CD14-positive monocyte (primary cell): ENCODE measurements around the gene TMEM147. TPM values are rescaled to one million over a fixed set of nuclear protein-coding genes. Genes with fewer than 3 reads are reported as not detected.

Experiments
- DNase-seq, 3 donors: peaks; one replicate each; pipeline ENCODE4 v3.0.0-alpha.2; 2011 to 2022
- H2AFZ ChIP-seq: 2 replicates; pipeline ENCODE4 v1.6.0; 2012; ENCODE audit warnings: mild to moderate bottlenecking, low read depth, low read length, inconsistent platforms; ENCODE audit not compliant: insufficient read depth, poor library complexity, severe bottlenecking
- H3K27ac ChIP-seq, 2 donors: 1 replicate in 1 of 2; 2 replicates in 1 of 2; pipeline ENCODE4 v1.5.1; 2012 to 2013; ENCODE audit warnings: low read length in 2 of 2, control low read depth in 1 of 2, inconsistent platforms in 1 of 2, low read depth in 1 of 2, mild to moderate bottlenecking in 1 of 2
- H3K27me3 ChIP-seq, 2 donors: one replicate each; pipeline versions ENCODE4 v1.6.0 to v1.6.1; 2011 to 2013; ENCODE audit warnings: low read length in 2 of 2; ENCODE audit not compliant: control insufficient read depth in 2 of 2, insufficient read depth in 2 of 2
- H3K36me3 ChIP-seq, 2 donors: replicated peaks in 1 of 2; 1 replicate in 1 of 2; 2 replicates in 1 of 2; pipeline versions ENCODE4 v1.5.1 to v1.6.1; 2012 to 2013; ENCODE audit warnings: low read length in 2 of 2, control low read depth in 1 of 2, inconsistent platforms in 1 of 2, mild to moderate bottlenecking in 1 of 2; ENCODE audit not compliant: insufficient read depth in 2 of 2, control insufficient read depth in 1 of 2
- H3K4me1 ChIP-seq, 2 donors: 1 replicate in 1 of 2; 2 replicates in 1 of 2; pipeline versions ENCODE4 v1.5.1 to v1.6.1; 2012 to 2013; ENCODE audit warnings: low read length in 2 of 2, control low read depth in 1 of 2, inconsistent platforms in 1 of 2, mild to moderate bottlenecking in 1 of 2, moderate library complexity in 1 of 2; ENCODE audit not compliant: insufficient read depth in 2 of 2, control insufficient read depth in 1 of 2
- H3K4me2 ChIP-seq: replicated peaks from 2 replicates; pipeline ENCODE3; 2012; ENCODE audit warnings: low read length, moderate library complexity, mild to moderate bottlenecking; ENCODE audit not compliant: poor library complexity, severe bottlenecking; ENCODE audit errors: extremely low read depth
- H3K4me3 ChIP-seq, 3 experiments: fragments of 200-600 bp in 1 of 3; sonication (generic) in 1 of 3; replicated peaks in 1 of 3; 1 replicate in 2 of 3; 2 replicates in 1 of 3; pipeline ENCODE4 v1.5.1; 2011 to 2013; ENCODE audit warnings: low read length in 3 of 3, mild to moderate bottlenecking in 3 of 3, control low read depth in 2 of 3, low read depth in 2 of 3, inconsistent platforms in 1 of 3, moderate library complexity in 1 of 3
- H3K79me2 ChIP-seq: 2 replicates; pipeline ENCODE4 v1.6.0; 2012; ENCODE audit warnings: mild to moderate bottlenecking, control low read depth, inconsistent platforms, low read length, moderate library complexity; ENCODE audit not compliant: insufficient read depth
- H3K9ac ChIP-seq: 2 replicates; pipeline ENCODE4 v1.6.0; 2017; ENCODE audit warnings: low read length, mild to moderate bottlenecking; ENCODE audit not compliant: insufficient read depth, poor library complexity, severe bottlenecking
- H3K9me3 ChIP-seq, 2 donors: replicated peaks in 1 of 2; 1 replicate in 1 of 2; 2 replicates in 1 of 2; pipeline versions ENCODE4 v1.5.1 to v1.6.1; 2012 to 2013; ENCODE audit warnings: low read length in 2 of 2, control low read depth in 1 of 2; ENCODE audit not compliant: control insufficient read depth in 1 of 2, insufficient read depth in 1 of 2
- H4K20me1 ChIP-seq: 2 replicates; pipeline ENCODE4 v1.6.0; 2012; ENCODE audit warnings: mild to moderate bottlenecking, low read length, control low read depth, moderate library complexity; ENCODE audit not compliant: insufficient read depth
- H3K27ac Mint-ChIP-seq, 7 donors: one replicate each; pipeline ENCODE4 v1.8.0; 2020; ENCODE audit warnings: mild to moderate bottlenecking in 7 of 7, mixed read lengths in 7 of 7, moderate library complexity in 6 of 7, inconsistent platforms in 2 of 7
- H3K27me3 Mint-ChIP-seq, 3 donors: one replicate each; pipeline ENCODE4 v1.8.0; 2021 to 2022; ENCODE audit warnings: low read depth in 3 of 3, mild to moderate bottlenecking in 3 of 3, mixed read lengths in 3 of 3, moderate library complexity in 3 of 3, inconsistent platforms in 1 of 3
- H3K36me3 Mint-ChIP-seq, 2 donors: one replicate each; pipeline ENCODE4 v1.8.0; 2020; ENCODE audit warnings: mixed read lengths in 2 of 2, inconsistent platforms in 1 of 2, mild to moderate bottlenecking in 1 of 2
- H3K4me1 Mint-ChIP-seq: one replicate; pipeline ENCODE4 v1.8.0; 2020; ENCODE audit warnings: mild to moderate bottlenecking, mixed read lengths
- H3K4me3 Mint-ChIP-seq, 2 donors: one replicate each; pipeline ENCODE4 v1.8.0; 2020; ENCODE audit warnings: mild to moderate bottlenecking in 2 of 2, mixed read lengths in 2 of 2, moderate library complexity in 1 of 2
- H3K9me3 Mint-ChIP-seq, 7 donors: one replicate each; pipeline ENCODE4 v1.8.0; 2020 to 2022; ENCODE audit warnings: mixed read lengths in 7 of 7, mild to moderate bottlenecking in 6 of 7, moderate library complexity in 6 of 7, inconsistent platforms in 2 of 7
- CTCF ChIP-seq: fragments of 200-600 bp; IDR thresholded peaks from one replicate; pipeline ENCODE4 v1.8.0; 2022; ENCODE audit warnings: antibody characterized with exemption, mild to moderate bottlenecking
- whole genome bisulfite sequencing: methylation state at CpG from one replicate; pipeline ENCODE4 v1.1.5; 2013; ENCODE audit warnings: missing lambda C conversion rate; ENCODE audit not compliant: insufficient coverage; 5-methylcytosine and 5-hydroxymethylcytosine counted together
- intact Hi-C, 2 donors: fragments of 100-400 bp; cut with micrococcal nuclease; formaldehyde crosslinking; loops; one replicate each; pipeline versions ENCODE4 v1.15.0 to v1.15.1; 2023
- polyA plus RNA-seq, 3 donors: library from polyadenylated mRNA; depleted of rRNA in 1 of 3; unstranded in 2 of 3; stranded (reverse) in 1 of 3; fragments of 300-500 nt in 2 of 3; fragments of >200 nt in 1 of 3; fragmentation: Illumina TruSeq in 2 of 3; gene quantifications; 1 replicate in 2 of 3; 2 replicates in 1 of 3; pipeline ENCODE4 v1.2.3, GENCODE V29; 2012 to 2021

The TMEM147 gene
- polyA plus RNA-seq, 3 donors, result 75.5 to 165 (median 165) TPM

GRCh38 chr19:35585848-35586247 lies 40.4 kb downstream of the TMEM147 start, which contains the start of gene PMIS2:
PMIS2 (plus strand) TSS chr19:35586173; CDS start chr19:35586260, 87 bp downstream.
- Mint-ChIP-seq H3K36me3 (no peaks in the 10 kb centered on the region), H3K27me3 (peaks cover 8 to 36% (median 13%) of the 10 kb centered on the region in 3 donors), H3K27ac (no peak within 1 kb of the TSS), H3K9me3 (peaks cover 0 to 11% (median 6%) of the 10 kb centered on the region in 7 donors), H3K4me1 (no peaks in the 10 kb centered on the region), H3K4me3 (peak within 1 kb of the TSS in 1 of 2 donors; percentile 52)
- Histone ChIP-seq H3K4me3 (no peak within 1 kb of the TSS), H3K4me1 (no peaks in the 10 kb centered on the region), H3K27ac (no peak within 1 kb of the TSS), H2AFZ (no peak within 1 kb of the TSS), H3K79me2 (no peaks in the 10 kb centered on the region), H4K20me1 (no peaks in the 10 kb centered on the region), H3K4me2 (no peak within 1 kb of the TSS), H3K9ac (no peak within 1 kb of the TSS), H3K27me3 (peaks cover 0 to 2% of the 10 kb centered on the region in 2 donors), H3K9me3 (peaks cover 0 to 5% of the 10 kb centered on the region in 2 donors), H3K36me3 (no peaks in the 10 kb centered on the region)
- TF ChIP-seq CTCF, result no peak
- WGBS, result 56% methylated on average over 2 of the region's 16 CpGs
- intact Hi-C loops, result no loop called here
- no peak for DNase-seq

GRCh38 chr19:35587321-35587720 lies 41.9 kb downstream of the TMEM147 start:
- Mint-ChIP-seq H3K4me1 (no peaks in the 10 kb centered on the region), H3K9me3 (peaks cover 0 to 9% (median 5%) of the 10 kb centered on the region in 7 donors), H3K4me3 (peak overlapping the region in 1 of 2 donors; percentile 52), H3K27ac (no peak overlapping the region), H3K36me3 (no peaks in the 10 kb centered on the region), H3K27me3 (peaks cover 10 to 35% (median 14%) of the 10 kb centered on the region in 3 donors)
- no peaks in the 10 kb centered on the region for H4K20me1 ChIP-seq
- H2AFZ ChIP-seq, result no peak overlapping the region
- peaks cover 0 to 2% of the 10 kb centered on the region in 2 donors for H3K27me3 ChIP-seq
- no peaks in the 10 kb centered on the region for H3K79me2 ChIP-seq
- intact Hi-C loops, result no loop called here
- H3K9ac ChIP-seq, result no peak overlapping the region
- H3K36me3 ChIP-seq, result no peaks in the 10 kb centered on the region
- H3K4me2 ChIP-seq, result no peak overlapping the region
- no peak overlapping the region for H3K27ac ChIP-seq
- H3K4me3 ChIP-seq, result no peak overlapping the region
- DNase-seq, result no peak
- no CpG with 5 or more reads among the region's 1 CpG for WGBS
- H3K4me1 ChIP-seq, result no peaks in the 10 kb centered on the region
- peaks cover 0 to 5% of the 10 kb centered on the region in 2 donors for H3K9me3 ChIP-seq
- TF ChIP-seq CTCF, result no peak
